HG02763 (cell line): ENCODE results near the gene MAST2.

ENCODE experiments used
- ATAC-seq: cut with Tn5 transposase; IDR thresholded peaks from one replicate; pipeline ENCODE4 v1.9.1; 2021; ENCODE audit warnings: mild to moderate bottlenecking, moderate library complexity; ENCODE audit not compliant: unreplicated experiment

MAST2 gene

GRCh38 chr1:45974541-45975269, 171.3 kb downstream of the MAST2 start:
- ATAC-seq = no peak

GRCh38 chr1:45976623-45977022, 173.2 kb downstream of the MAST2 start:
- ATAC-seq = no peak

DNA sequence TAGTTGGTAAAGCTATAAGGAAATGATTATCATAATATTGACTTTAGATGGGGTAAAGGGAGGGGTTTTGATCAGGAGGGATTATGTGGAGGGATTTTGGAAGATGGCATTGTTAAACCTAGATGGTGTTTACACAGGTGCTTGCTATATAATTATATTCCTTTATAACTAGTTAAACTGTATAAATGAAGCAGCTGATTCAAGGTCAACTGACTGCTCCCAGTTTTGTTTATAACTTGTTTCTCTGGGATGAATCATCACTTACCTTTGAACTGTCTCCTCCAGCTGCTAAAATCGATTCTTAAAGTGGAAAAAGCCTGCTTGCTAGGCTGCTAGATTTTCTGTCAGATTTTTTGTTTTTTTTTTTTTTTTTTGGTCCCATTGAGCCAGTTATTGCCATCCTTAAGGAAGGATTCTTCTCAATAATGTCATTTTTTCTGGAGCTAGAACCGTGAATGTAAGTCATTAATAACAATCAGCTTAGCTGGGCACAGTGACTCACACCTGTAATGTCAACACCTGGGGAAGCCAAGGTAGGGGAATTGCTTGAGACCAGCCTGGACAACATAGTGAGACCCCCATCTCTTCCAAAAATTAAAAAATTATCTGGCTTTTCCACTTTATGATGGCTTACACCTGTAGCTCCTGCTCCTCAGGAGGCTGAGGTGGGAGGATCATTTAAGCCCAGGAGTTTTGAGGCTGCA, 175.8 kb downstream of the MAST2 start:
- ATAC-seq = no peak

DNA sequence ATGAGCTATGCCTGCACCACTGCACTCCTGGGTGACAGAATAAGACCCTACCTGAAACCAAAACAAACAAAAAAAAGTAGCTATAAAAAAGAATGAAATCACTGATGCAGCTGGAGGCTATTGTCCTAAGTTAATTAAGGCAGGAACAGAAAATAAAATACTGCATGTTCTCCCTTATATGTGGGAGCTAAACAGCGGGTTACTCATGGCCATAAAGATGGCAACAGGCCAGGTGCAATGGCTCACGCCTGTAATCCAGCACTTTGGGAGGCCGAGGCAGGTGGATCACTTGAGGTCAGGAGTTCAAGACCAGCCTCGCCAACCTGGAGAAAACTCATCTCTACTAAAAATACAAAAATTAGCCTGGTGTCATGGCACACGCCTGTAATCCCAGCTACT, 176.4 kb downstream of the MAST2 start:
- ATAC-seq = no peak

DNA sequence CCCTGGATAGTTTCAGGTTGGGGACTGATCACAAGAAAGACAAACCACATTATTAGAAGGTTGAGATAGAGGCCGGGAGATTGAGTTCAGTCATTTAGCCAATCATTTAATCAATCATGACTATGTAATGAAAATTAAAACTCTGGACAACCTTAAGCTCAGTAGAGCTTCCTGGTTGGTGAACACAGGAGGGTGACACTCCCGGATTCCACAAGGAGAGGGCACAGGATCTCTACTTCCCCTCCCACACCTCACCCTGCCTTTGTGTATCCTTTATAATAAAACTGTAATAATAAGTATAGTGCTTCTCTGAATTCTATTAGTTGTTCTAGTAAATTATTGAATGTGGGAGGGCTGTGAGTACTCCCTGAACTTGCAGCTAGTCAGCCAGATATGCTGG, 178.9 kb downstream of the MAST2 start:
- ATAC-seq = no peak

- ATAC-seq = no peak
Measured at GRCh38 chr1:45983967-45984366, 180.6 kb downstream of the MAST2 start.

- no peak for ATAC-seq
Measured at GRCh38 chr1:45987204-45987603, 183.8 kb downstream of the MAST2 start.

GRCh38 chr1:45989249-45989648, 185.8 kb downstream of the MAST2 start:
- ATAC-seq = no peak

DNA sequence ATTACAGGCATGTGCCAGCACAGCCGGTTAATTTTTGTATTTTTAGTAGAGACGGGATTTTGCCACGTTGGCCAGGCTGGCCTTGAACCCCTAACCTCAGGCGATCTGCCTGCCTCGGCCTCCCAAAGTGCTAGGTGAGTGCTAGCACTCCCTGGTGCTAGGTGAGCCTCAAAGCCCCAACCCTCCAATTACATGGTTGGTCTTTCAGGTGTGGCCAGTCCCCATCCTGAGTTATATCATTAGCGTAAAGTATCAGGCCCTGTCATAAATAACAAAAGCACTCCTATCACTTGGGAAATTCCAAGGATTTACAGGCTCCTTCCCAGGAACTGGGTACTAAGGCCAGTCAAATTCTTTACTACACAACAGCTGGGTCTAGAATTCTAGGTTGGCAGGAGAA, 191.0 kb downstream of the MAST2 start:
- no peak for ATAC-seq

- ATAC-seq = no peak
Measured at GRCh38 chr1:45995298-45995697, 191.9 kb downstream of the MAST2 start.

- no peak for ATAC-seq
Measured at GRCh38 chr1:45998020-45998617, 194.7 kb downstream of the MAST2 start.

- no peak for ATAC-seq
Measured at GRCh38 chr1:45999507-45999906, 196.1 kb downstream of the MAST2 start.

GRCh38 chr1:46001081-46001785, 197.8 kb downstream of the MAST2 start:
- ATAC-seq = no peak

- ATAC-seq = no peak
Measured at GRCh38 chr1:46002551-46003150, 199.2 kb downstream of the MAST2 start.

DNA sequence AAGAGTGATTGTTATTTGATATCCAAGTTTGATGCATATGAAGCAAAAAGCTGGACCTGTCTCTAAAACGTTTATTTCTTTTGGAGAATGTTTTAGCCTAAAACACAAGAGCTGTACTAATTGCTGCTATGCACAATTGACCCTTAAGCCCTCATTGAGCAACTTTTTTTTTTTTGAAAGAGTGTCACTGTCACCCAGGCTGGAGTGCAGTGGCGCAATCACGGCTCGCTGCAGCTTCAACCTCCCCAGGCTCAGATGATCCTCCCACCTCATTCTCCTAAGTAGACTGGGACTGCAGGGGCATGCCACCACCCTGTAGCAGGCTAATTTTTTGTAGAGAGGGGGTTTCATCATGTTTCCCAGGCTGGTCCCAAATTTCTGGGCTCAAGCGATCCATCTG, 199.9 kb downstream of the MAST2 start:
- ATAC-seq = no peak

GRCh38 chr1:46004492-46004891, 201.1 kb downstream of the MAST2 start:
- no peak for ATAC-seq

- no peak for ATAC-seq
Measured at GRCh38 chr1:46005594-46005993, 202.2 kb downstream of the MAST2 start.

- ATAC-seq = no peak
Measured at GRCh38 chr1:46008585-46008984, 205.2 kb downstream of the MAST2 start.

- ATAC-seq = no peak
Measured at GRCh38 chr1:46010611-46011010, 207.2 kb downstream of the MAST2 start.

DNA sequence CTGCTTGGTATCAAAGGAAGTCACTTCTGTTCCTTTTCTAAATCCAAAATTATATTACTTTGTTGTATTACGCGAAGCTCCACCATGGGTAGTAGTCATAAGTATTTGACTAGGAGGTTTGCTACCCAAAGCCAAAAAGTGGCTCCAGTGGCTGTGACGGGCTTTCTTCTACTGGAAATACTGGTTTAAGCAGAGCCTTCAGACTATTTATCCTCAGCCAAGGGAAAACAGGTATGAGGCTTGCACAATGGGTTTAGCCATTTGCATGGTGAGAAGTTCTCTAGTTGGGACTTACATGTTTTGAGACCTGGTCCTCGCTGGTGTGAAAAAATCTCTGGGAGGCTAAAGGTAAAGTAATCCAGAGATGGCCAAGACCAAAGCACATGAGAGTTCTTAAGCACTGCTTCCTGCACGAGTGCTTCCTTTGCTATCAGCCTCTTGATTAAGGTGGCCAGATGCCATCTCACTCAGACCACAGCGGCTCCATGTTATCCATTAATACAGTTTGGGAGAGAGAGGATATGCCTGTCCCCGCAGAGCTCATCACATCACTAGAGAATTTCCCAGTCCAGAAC, 207.8 kb downstream of the MAST2 start:
- ATAC-seq = no peak

- no peak for ATAC-seq
Measured at GRCh38 chr1:46012236-46012635, 208.8 kb downstream of the MAST2 start.
